HepG2 (cell line): ENCODE measurements around the gene COL8A1. TPM values are rescaled to one million over a fixed set of nuclear protein-coding genes. Genes with fewer than 3 reads are reported as not detected.

Experiments
- BHLHE40 ChIP-seq: IDR thresholded peaks from 2 replicates; pipeline ENCODE4 v1.6.1; 2011; ENCODE audit warnings: low read length, improper control_type of control experiment
- CEBPG ChIP-seq: IDR thresholded peaks from 2 replicates; pipeline ENCODE4 v1.6.1; 2016
- E2F5 ChIP-seq: sonication (generic); formaldehyde crosslinking; conservative IDR thresholded peaks from 2 replicates; pipeline ENCODE4 v1.4.0; 2020; ENCODE audit warnings: missing genetic modification reagents
- ELF1 ChIP-seq: sonication (generic); formaldehyde crosslinking; IDR thresholded peaks from 2 replicates; pipeline ENCODE4 v1.4.0; 2020; ENCODE audit warnings: missing genetic modification reagents
- ETV6 ChIP-seq: sonication (generic); formaldehyde crosslinking; conservative IDR thresholded peaks from 2 replicates; pipeline ENCODE4 v1.4.0; 2020; ENCODE audit warnings: missing genetic modification reagents
- FOXJ3 ChIP-seq: sonication (generic); formaldehyde crosslinking; IDR thresholded peaks from 2 replicates; pipeline ENCODE4 v1.4.0; 2020; ENCODE audit warnings: missing genetic modification reagents, mild to moderate bottlenecking, borderline replicate concordance
- GZF1 ChIP-seq: sonication (generic); formaldehyde crosslinking; IDR thresholded peaks from 2 replicates; pipeline ENCODE4 v1.5.1; 2020; ENCODE audit warnings: mild to moderate bottlenecking, missing genetic modification reagents
- HDAC1 ChIP-seq: sonication (generic); formaldehyde crosslinking; IDR thresholded peaks from 2 replicates; pipeline ENCODE4 v1.5.1; 2020; ENCODE audit warnings: mild to moderate bottlenecking, missing genetic modification reagents
- HOXA5 ChIP-seq: sonication (generic); formaldehyde crosslinking; IDR thresholded peaks from 2 replicates; pipeline ENCODE4 v1.4.0; 2020; ENCODE audit warnings: missing genetic modification reagents
- LBX2 ChIP-seq: sonication (generic); formaldehyde crosslinking; IDR thresholded peaks from 2 replicates; pipeline ENCODE4 v1.5.0; 2020; ENCODE audit warnings: missing genetic modification reagents, mild to moderate bottlenecking, borderline replicate concordance
- NR2F1 ChIP-seq, 2 experiments: fragments of 450-650 bp in 1 of 2; formaldehyde crosslinking in 1 of 2; IDR thresholded peaks; 2 replicates each; pipeline versions ENCODE4 v1.5.0 to v1.6.1; 2016 to 2020; ENCODE audit warnings: mild to moderate bottlenecking in 1 of 2, missing compliant biosample characterization in 1 of 2, missing genetic modification reagents in 1 of 2, moderate library complexity in 1 of 2
- NR2F6 ChIP-seq, 2 experiments: IDR thresholded peaks; 2 replicates each; pipeline ENCODE4 v1.6.1; 2016; ENCODE audit warnings: antibody characterized with exemption in 1 of 2, mild to moderate bottlenecking in 1 of 2
- PITX1 ChIP-seq: sonication (generic); formaldehyde crosslinking; IDR thresholded peaks from 2 replicates; pipeline ENCODE4 v1.5.1; 2020; ENCODE audit warnings: mild to moderate bottlenecking, missing genetic modification reagents
- POLR2AphosphoS5 ChIP-seq: IDR thresholded peaks from 2 replicates; pipeline ENCODE4 v1.6.1; 2012; ENCODE audit warnings: low read depth, low read length
- SPEN ChIP-seq: sonication (generic); formaldehyde crosslinking; IDR thresholded peaks from 2 replicates; pipeline ENCODE4 v1.5.1; 2020; ENCODE audit warnings: low read depth, mild to moderate bottlenecking, missing genetic modification reagents
- STAT6 ChIP-seq: sonication (generic); formaldehyde crosslinking; IDR thresholded peaks from 2 replicates; pipeline ENCODE4 v1.4.0; 2020; ENCODE audit warnings: missing genetic modification reagents, mild to moderate bottlenecking, borderline replicate concordance
- TSC22D2 ChIP-seq: sonication (generic); formaldehyde crosslinking; IDR thresholded peaks from 2 replicates; pipeline ENCODE4 v1.5.1; 2020; ENCODE audit warnings: missing genetic modification reagents, mild to moderate bottlenecking, borderline replicate concordance
- ZBTB10 ChIP-seq: sonication (generic); formaldehyde crosslinking; IDR thresholded peaks from 2 replicates; pipeline ENCODE4 v1.4.0; 2020; ENCODE audit warnings: missing genetic modification reagents, borderline replicate concordance
- ZNF17 ChIP-seq: sonication (generic); formaldehyde crosslinking; IDR thresholded peaks from 2 replicates; pipeline ENCODE4 v1.5.0; 2020; ENCODE audit warnings: mild to moderate bottlenecking, missing genetic modification reagents
- ZNF274 ChIP-seq: sonication (generic); formaldehyde crosslinking; IDR thresholded peaks from 2 replicates; pipeline ENCODE4 v1.5.1; 2020; ENCODE audit warnings: mild to moderate bottlenecking, missing genetic modification reagents
- ZNF501 ChIP-seq: sonication (generic); formaldehyde crosslinking; IDR thresholded peaks from 2 replicates; pipeline ENCODE4 v1.5.1; 2020; ENCODE audit warnings: mild to moderate bottlenecking, moderate library complexity, missing genetic modification reagents
- ZNF652 ChIP-seq: IDR thresholded peaks from 2 replicates; pipeline ENCODE4 v1.6.1; 2016; ENCODE audit warnings: low read depth, borderline replicate concordance
- ZNF709 ChIP-seq: sonication (generic); formaldehyde crosslinking; IDR thresholded peaks from 2 replicates; pipeline ENCODE4 v1.5.0; 2020; ENCODE audit warnings: mild to moderate bottlenecking, missing genetic modification reagents
- ZSCAN9 ChIP-seq: IDR thresholded peaks from 2 replicates; pipeline ENCODE4 v1.6.1; 2016; ENCODE audit warnings: borderline replicate concordance
- polyA plus RNA-seq, 8 experiments: library from polyadenylated mRNA; depleted of rRNA in 3 of 8; stranded (reverse) in 7 of 8; unstranded in 1 of 8; fragments of >200 nt; fragmentation: Illumina TruSeq in 4 of 8; extraction: Trizol in 4 of 8; gene quantifications; 2 replicates each; pipeline versions ENCODE4 v1.2.1 to v1.2.3, GENCODE V29; 2011 to 2016; ENCODE audit warnings: low read depth in 4 of 8, missing spikeins in 1 of 8, mixed read lengths in 1 of 8; ENCODE audit not compliant: insufficient read depth in 1 of 8
- total RNA-seq, 5 experiments: library from RNA; depleted of rRNA; stranded (reverse); fragments of >200 nt; fragmentation: Illumina TruSeq; extraction: Trizol; gene quantifications; 2 replicates each; pipeline ENCODE4 v1.2.3, GENCODE V29; 2016; ENCODE audit warnings: low read depth in 1 of 5

Gene COL8A1
- total and polyA plus RNA-seq, 2 of the 13 experiments (the other 11 are each of a cell fraction or from before 2014, with no cell fraction given), result not detected

- TF ChIP-seq TSC22D2 (CRISPR knock-in tag), result peak; percentile 22; the same call in 1 of the 2 replicates
- TF ChIP-seq GZF1 (CRISPR knock-in tag), result no peak
- TF ChIP-seq ZNF652 (CRISPR knock-in tag), result peak; percentile 29; the same call in 1 of the 2 replicates
- peak; percentile 64; the same call in 1 of the 2 replicates for TF ChIP-seq HOXA5 (CRISPR knock-in tag)
- TF ChIP-seq E2F5 (CRISPR knock-in tag), result peak; percentile 96
- TF ChIP-seq HDAC1 (CRISPR knock-in tag), result peak; percentile 96
- TF ChIP-seq FOXJ3 (CRISPR knock-in tag), result peak; percentile 90
- TF ChIP-seq BHLHE40, result peak; percentile 3
- TF ChIP-seq STAT6 (CRISPR knock-in tag), result no peak
- TF ChIP-seq LBX2 (CRISPR knock-in tag), result 0 out of 2 replicates have a peak, but pooled peaks have one; percentile 34
- TF ChIP-seq ZNF17 (CRISPR knock-in tag), result no peak
- TF ChIP-seq ELF1 (CRISPR knock-in tag), result peak; percentile 67
- peak; percentile 96 for TF ChIP-seq ZNF501 (CRISPR knock-in tag)
- peak; percentile 53; the same call in 1 of the 2 replicates for TF ChIP-seq ZNF709 (CRISPR knock-in tag)
- no peak for TF ChIP-seq NR2F1 (CRISPR knock-in tag; IDR thresholded peaks at IDR 0.05)
- no peak for TF ChIP-seq NR2F6 (IDR thresholded peaks at IDR 0.05)
- TF ChIP-seq NR2F6 (CRISPR knock-in tag; IDR thresholded peaks at IDR 0.05), result 0 out of 2 replicates have a peak, but pooled peaks have one; percentile 18
- TF ChIP-seq CEBPG, result no peak; the same call in 1 of the 2 replicates
- TF ChIP-seq ZBTB10 (CRISPR knock-in tag), result peak; percentile 19; the same call in 1 of the 2 replicates
- TF ChIP-seq SPEN (CRISPR knock-in tag), result peak; percentile 89
- 0 out of 2 replicates have a peak, but pooled peaks have one; percentile 57 for TF ChIP-seq ETV6 (CRISPR knock-in tag)
- TF ChIP-seq ZSCAN9, result peak; percentile 51; the same call in 1 of the 2 replicates
- peak; percentile 65; the same call in 1 of the 2 replicates for TF ChIP-seq POLR2AphosphoS5
- TF ChIP-seq ZNF274, result peak; percentile 64; the same call in 1 of the 2 replicates
- peak; percentile 32; the same call in 1 of the 2 replicates for TF ChIP-seq PITX1 (CRISPR knock-in tag)
Measured at GRCh38 chr3:99817437-99818240, 179.2 kb downstream of the COL8A1 start, which contains the start of gene CMSS1 (continued).
